C4-2B (cell line): ENCODE measurements around the gene BAIAP3.

Source experiments
- CTCF ChIP-seq: fragments of 450-650 bp; conservative IDR thresholded peaks from 2 replicates; pipeline ENCODE4 v1.5.1; 2017; ENCODE audit warnings: mild to moderate bottlenecking
- ZFX ChIP-seq: fragments of 450-650 bp; IDR thresholded peaks from 2 replicates; pipeline ENCODE4 v1.6.1; 2017

GRCh38 chr16:1311738-1312466 is 21.5 kb upstream of the BAIAP3 start:
- TF ChIP-seq CTCF (no peak), ZFX (no peak)
